ENCODE measurements around the gene MIPOL1. TPM values are rescaled to one million over a fixed set of nuclear protein-coding genes. Genes with fewer than 3 reads are reported as not detected.

The MIPOL1 gene
- total and polyA plus RNA-seq, 2 of the 13 experiments (the other 11 are each of a cell fraction or from before 2014, with no cell fraction given): 8.6 to 34.2 TPM

DNA sequence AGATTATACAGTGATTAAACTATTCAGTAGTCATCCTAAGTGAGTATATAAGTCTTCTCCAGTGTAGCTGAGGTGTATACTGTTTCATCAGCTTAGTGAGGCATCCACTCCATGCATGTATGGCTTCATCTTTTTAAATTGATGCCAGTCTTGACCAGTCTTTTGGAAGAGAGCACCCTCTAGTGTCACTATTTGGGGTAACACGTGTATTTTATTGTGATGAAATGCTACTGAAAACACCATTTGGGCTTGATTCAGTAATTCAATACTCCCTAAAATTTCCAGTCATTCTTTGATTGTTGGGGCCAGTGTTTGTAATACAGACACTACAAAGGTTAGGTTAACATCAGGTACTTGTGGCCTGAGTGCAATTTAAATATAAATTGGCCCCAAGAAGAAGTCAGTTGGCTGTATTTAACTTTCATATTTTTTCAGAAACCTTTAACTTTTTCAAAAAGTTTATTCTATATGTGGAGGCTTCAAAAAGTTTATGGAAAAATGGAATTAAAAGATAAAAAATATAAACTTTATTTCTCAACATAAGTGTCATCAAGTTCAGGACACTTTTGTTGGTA, 35.3 kb downstream of the MIPOL1 start (continued):
- TF ChIP-seq, protein P1, sequence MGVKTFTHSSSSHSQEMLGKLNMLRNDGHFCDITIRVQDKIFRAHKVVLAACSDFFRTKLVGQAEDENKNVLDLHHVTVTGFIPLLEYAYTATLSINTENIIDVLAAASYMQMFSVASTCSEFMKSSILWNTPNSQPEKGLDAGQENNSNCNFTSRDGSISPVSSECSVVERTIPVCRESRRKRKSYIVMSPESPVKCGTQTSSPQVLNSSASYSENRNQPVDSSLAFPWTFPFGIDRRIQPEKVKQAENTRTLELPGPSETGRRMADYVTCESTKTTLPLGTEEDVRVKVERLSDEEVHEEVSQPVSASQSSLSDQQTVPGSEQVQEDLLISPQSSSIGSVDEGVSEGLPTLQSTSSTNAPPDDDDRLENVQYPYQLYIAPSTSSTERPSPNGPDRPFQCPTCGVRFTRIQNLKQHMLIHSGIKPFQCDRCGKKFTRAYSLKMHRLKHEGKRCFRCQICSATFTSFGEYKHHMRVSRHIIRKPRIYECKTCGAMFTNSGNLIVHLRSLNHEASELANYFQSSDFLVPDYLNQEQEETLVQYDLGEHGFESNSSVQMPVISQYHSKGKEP (CRISPR knock-in tag; IDR thresholded peaks at IDR 0.05): no peak
- TF ChIP-seq MIXL1 (CRISPR knock-in tag; IDR thresholded peaks at IDR 0.05): 0 out of 2 replicates have a peak, but pooled peaks have one; percentile 58
- TF ChIP-seq ZNF557 (CRISPR knock-in tag; IDR thresholded peaks at IDR 0.05): peak; percentile 65; the same call in 1 of the 2 replicates
- peak; percentile 26; the same call in 1 of the 2 replicates for TF ChIP-seq MED1 (CRISPR knock-in tag; IDR thresholded peaks at IDR 0.05)
- TF ChIP-seq, protein P2, sequence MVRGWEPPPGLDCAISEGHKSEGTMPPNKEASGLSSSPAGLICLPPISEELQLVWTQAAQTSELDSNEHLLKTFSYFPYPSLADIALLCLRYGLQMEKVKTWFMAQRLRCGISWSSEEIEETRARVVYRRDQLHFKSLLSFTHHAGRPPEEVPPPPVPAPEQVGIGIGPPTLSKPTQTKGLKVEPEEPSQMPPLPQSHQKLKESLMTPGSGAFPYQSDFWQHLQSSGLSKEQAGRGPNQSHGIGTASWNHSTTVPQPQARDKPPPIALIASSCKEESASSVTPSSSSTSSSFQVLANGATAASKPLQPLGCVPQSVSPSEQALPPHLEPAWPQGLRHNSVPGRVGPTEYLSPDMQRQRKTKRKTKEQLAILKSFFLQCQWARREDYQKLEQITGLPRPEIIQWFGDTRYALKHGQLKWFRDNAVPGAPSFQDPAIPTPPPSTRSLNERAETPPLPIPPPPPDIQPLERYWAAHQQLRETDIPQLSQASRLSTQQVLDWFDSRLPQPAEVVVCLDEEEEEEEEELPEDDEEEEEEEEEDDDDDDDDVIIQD (CRISPR knock-in tag; IDR thresholded peaks at IDR 0.05; ENCODE audit: low read depth): peak; percentile 61; the same call in 1 of the 2 replicates
- no peak for TF ChIP-seq ATRX (CRISPR knock-in tag; IDR thresholded peaks at IDR 0.05; ENCODE audit: borderline replicate concordance)
- TF ChIP-seq, protein P3, sequence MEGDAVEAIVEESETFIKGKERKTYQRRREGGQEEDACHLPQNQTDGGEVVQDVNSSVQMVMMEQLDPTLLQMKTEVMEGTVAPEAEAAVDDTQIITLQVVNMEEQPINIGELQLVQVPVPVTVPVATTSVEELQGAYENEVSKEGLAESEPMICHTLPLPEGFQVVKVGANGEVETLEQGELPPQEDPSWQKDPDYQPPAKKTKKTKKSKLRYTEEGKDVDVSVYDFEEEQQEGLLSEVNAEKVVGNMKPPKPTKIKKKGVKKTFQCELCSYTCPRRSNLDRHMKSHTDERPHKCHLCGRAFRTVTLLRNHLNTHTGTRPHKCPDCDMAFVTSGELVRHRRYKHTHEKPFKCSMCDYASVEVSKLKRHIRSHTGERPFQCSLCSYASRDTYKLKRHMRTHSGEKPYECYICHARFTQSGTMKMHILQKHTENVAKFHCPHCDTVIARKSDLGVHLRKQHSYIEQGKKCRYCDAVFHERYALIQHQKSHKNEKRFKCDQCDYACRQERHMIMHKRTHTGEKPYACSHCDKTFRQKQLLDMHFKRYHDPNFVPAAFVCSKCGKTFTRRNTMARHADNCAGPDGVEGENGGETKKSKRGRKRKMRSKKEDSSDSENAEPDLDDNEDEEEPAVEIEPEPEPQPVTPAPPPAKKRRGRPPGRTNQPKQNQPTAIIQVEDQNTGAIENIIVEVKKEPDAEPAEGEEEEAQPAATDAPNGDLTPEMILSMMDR (CRISPR knock-in tag; IDR thresholded peaks at IDR 0.05): peak; percentile 88
- TF ChIP-seq ZNF570 (CRISPR knock-in tag; IDR thresholded peaks at IDR 0.05; ENCODE audit: borderline replicate concordance): no peak
- TF ChIP-seq, protein P4, sequence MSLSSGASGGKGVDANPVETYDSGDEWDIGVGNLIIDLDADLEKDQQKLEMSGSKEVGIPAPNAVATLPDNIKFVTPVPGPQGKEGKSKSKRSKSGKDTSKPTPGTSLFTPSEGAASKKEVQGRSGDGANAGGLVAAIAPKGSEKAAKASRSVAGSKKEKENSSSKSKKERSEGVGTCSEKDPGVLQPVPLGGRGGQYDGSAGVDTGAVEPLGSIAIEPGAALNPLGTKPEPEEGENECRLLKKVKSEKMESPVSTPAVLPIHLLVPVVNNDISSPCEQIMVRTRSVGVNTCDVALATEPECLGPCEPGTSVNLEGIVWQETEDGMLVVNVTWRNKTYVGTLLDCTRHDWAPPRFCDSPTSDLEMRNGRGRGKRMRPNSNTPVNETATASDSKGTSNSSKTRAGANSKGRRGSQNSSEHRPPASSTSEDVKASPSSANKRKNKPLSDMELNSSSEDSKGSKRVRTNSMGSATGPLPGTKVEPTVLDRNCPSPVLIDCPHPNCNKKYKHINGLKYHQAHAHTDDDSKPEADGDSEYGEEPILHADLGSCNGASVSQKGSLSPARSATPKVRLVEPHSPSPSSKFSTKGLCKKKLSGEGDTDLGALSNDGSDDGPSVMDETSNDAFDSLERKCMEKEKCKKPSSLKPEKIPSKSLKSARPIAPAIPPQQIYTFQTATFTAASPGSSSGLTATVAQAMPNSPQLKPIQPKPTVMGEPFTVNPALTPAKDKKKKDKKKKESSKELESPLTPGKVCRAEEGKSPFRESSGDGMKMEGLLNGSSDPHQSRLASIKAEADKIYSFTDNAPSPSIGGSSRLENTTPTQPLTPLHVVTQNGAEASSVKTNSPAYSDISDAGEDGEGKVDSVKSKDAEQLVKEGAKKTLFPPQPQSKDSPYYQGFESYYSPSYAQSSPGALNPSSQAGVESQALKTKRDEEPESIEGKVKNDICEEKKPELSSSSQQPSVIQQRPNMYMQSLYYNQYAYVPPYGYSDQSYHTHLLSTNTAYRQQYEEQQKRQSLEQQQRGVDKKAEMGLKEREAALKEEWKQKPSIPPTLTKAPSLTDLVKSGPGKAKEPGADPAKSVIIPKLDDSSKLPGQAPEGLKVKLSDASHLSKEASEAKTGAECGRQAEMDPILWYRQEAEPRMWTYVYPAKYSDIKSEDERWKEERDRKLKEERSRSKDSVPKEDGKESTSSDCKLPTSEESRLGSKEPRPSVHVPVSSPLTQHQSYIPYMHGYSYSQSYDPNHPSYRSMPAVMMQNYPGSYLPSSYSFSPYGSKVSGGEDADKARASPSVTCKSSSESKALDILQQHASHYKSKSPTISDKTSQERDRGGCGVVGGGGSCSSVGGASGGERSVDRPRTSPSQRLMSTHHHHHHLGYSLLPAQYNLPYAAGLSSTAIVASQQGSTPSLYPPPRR (CRISPR knock-in tag; IDR thresholded peaks at IDR 0.05; ENCODE audit: borderline replicate concordance): no peak
- TF ChIP-seq, protein P5, sequence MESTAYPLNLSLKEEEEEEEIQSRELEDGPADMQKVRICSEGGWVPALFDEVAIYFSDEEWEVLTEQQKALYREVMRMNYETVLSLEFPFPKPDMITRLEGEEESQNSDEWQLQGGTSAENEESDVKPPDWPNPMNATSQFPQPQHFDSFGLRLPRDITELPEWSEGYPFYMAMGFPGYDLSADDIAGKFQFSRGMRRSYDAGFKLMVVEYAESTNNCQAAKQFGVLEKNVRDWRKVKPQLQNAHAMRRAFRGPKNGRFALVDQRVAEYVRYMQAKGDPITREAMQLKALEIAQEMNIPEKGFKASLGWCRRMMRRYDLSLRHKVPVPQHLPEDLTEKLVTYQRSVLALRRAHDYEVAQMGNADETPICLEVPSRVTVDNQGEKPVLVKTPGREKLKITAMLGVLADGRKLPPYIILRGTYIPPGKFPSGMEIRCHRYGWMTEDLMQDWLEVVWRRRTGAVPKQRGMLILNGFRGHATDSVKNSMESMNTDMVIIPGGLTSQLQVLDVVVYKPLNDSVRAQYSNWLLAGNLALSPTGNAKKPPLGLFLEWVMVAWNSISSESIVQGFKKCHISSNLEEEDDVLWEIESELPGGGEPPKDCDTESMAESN (CRISPR knock-in tag; conservative IDR thresholded peaks at IDR 0.05): no peak
